HS-5 (cell line): Measurements from ENCODE around the gene TBC1D22A.
A peak's percentile ranks its signal among the peaks of the same experiment; 100 is the strongest.

Source experiments
- DNase-seq: peaks from one replicate; pipeline ENCODE4 v3.0.0-alpha.2; 2012; ENCODE audit warnings: low read depth

TBC1D22A gene

DNA sequence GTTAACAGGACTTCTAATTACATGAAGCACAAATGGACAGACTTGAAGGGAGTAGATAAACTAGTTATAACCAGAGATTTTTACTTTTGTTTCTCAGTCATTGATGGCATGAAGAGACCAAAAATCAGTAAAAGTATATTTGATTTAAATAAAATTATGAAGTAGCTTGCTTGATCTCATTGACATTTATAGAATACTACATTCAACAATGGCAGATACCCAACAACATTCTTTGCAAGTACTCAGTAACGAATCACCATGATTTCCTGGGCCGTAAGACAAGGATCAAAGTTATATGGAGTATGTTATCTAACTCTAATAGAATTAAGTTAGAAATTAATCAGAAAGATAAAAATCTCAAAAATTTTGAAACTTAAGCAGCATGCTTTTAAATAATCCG is 317.6 kb downstream of the TBC1D22A start:
- DNase-seq: no peak

- DNase-seq: no peak
Measured at GRCh38 chr22:47082505-47082904, 320.1 kb downstream of the TBC1D22A start.

GRCh38 chr22:47083379-47083986 is 321.0 kb downstream of the TBC1D22A start:
- DNase-seq: no peak

GRCh38 chr22:47084226-47084625 is 321.8 kb downstream of the TBC1D22A start:
- DNase-seq: no peak

- no peak for DNase-seq
Measured at GRCh38 chr22:47086596-47087248, 324.3 kb downstream of the TBC1D22A start.

GRCh38 chr22:47088480-47089158 is 326.2 kb downstream of the TBC1D22A start:
- DNase-seq: no peak

DNA sequence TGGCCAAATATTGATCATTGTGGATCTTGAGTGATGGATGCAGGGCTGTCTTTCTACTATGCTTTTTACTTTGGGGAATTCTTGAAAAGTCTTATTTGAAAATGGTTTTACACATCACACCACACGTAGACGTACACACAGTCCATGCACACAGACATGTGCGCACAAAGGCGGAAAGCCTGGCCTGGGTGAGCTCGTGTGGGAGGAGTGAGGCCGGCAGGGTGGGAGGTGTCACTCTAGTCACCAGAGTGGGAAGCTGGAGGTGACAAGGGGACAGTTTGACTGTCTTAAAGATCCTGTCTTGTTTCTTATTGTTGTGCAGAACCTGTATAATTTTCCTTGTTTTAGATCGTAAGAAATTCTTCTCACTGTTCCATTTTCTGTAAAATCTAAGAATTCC is 326.9 kb downstream of the TBC1D22A start:
- DNase-seq: no peak

DNA sequence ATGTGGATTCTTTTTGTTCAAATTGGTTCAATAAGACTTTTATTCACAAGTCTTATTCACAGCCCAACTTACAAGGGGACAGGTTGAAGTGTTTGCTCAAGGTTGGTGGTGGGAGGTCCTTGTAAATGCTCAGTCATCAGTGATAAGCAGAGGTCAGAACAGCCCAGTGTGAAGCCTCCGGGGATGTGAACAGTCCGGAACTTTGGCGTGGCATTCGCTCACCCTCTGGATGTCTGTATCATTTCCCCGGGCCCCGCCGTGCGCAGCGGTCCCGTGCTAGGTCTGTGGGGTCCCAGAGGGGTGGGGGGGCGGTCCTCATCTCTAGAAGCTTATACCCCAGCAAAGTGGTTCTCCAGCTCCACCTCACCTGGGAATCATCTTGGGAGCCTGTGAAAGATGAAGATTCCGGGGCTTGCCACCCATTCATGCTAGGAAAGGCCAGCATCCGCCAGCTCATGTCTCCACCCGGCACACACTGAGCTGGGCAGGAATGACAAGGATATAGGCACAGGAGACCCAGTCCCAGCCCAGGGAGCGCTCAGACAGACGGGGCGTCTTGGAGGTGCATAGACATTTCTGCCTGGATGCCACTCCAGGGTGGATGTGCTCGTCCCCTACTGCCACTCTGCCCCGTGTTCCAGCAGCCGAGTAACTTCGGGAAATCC is 327.5 kb downstream of the TBC1D22A start:
- no peak for DNase-seq

DNA sequence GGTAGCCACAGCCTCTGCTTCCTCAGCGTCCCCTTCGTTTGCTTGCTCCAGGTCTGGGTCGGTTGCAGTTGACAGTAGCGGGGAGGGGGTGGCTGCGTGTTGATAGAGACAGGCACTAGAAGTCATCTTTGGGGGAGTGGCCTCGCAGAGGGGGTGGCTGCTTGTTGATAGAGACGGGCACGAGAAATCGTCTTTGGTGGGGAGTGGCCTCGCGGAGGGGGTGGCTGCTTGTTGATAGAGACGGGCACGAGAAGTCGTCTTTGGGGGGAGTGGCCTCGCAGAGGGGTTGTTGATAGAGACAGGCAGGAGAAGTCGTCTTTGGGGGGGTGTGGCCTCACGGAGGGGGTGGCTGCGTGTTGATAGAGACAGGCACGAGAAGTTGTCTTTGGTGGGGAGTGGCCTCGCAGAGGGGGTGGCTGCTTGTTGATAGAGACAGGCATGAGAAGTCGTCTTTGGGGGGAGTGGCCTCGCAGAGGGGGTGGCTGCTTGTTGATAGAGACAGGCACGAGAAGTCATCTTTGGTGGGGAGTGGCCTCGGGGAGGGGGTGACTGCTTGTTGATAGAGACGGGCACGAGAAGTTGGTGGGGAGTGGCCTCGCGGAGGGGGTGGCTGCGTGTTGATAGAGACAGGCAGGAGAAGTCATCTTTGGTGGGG is 328.3 kb downstream of the TBC1D22A start:
- no peak for DNase-seq

DNA sequence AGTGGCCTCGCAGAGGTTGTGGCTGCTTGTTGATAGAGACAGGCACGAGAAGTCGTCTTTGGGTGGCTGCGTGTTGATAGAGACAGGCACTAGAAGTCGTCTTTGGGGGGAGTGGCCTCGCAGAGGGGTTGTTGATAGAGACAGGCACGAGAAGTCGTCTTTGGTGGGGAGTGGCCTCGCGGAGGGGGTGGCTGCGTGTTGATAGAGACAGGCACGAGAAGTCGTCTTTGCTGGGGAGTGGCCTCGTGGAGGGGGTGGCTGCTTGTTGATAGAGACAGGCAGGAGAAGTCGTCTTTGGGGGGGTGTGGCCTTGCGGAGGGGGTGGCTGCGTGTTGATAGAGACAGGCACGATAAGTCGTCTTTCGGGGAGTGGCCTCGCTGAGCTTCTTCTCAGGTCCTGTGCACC is 328.8 kb downstream of the TBC1D22A start:
- DNase-seq: no peak

GRCh38 chr22:47091921-47092700 is 329.7 kb downstream of the TBC1D22A start:
- no peak for DNase-seq

DNA sequence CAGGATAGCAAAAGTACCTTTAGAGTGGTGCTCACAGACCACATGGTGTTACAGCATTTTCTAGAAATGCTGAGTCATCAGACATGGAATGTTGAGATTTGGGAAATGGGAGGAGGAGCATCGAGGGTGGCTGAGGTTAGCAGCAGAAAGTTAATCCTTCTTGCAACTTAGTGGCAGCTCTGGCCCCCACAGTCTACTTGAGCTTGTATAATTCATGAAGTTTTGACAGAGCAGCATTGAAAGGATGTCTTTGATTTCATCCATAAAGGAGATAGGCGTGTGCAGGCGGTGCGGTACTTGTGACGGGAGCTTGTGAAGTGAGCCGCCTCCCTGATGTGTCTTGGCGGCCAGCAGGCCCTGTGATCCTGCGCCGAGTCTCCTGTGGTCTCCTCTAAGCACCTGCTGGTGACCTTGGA is 330.5 kb downstream of the TBC1D22A start:
- peak; percentile 3 for DNase-seq

GRCh38 chr22:47093720-47094119 is 331.3 kb downstream of the TBC1D22A start:
- no peak for DNase-seq

DNA sequence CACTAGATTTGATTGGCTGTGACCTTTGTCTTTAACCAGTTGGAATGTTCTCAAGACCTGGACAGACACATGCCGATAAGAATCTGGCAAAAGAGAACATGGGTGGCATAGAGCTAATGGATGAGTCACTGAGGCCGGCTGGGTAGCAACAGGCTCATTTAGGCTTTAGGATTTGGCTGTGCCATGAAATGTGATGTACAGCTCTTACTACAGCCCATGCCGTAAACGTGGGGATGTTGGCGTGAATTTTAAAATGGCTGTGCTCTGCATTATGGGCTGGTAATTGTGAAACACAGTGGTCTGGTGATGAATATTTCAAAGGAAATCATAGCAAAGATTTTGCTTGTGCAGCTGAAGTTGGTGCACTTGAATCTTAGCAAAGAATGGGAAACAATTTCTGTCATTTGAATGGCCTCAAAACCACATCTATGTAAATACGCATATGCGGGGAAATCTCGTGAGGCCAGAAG is 332.4 kb downstream of the TBC1D22A start:
- DNase-seq: peak; percentile 9

GRCh38 chr22:47095395-47096122 is 333.1 kb downstream of the TBC1D22A start:
- no peak for DNase-seq

- DNase-seq: no peak
Measured at GRCh38 chr22:47098121-47098520, 335.7 kb downstream of the TBC1D22A start.

- no peak for DNase-seq
Measured at GRCh38 chr22:47098554-47098953, 336.1 kb downstream of the TBC1D22A start.

GRCh38 chr22:47100019-47100418 is 337.6 kb downstream of the TBC1D22A start:
- DNase-seq: no peak

DNA sequence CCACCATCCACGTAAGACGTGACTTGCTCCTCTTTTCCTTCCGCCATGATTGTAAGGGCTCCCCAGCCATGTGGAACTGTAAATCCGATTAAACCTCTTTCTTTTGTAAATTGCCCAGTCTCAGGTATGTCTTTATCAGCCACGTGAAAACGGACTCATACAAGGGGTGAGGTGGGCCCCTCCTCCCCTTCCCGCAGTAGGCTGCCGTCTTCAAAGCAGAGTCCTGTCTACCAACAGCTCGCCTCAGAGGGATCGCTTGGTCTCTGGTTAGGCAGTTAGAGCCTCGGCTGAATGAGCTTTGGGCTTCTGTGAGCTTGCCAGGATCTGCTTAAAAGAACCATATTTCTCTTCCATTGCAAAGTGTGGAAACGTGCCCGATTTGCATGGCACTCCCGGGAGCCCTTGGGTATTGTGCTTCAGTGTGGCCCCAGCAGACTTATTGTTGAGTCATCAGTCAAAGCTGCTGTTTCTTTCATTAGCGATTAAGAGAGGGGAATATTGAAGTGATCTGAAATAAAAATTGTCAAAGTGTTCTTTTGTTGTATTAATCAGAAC is 338.3 kb downstream of the TBC1D22A start:
- no peak for DNase-seq

DNA sequence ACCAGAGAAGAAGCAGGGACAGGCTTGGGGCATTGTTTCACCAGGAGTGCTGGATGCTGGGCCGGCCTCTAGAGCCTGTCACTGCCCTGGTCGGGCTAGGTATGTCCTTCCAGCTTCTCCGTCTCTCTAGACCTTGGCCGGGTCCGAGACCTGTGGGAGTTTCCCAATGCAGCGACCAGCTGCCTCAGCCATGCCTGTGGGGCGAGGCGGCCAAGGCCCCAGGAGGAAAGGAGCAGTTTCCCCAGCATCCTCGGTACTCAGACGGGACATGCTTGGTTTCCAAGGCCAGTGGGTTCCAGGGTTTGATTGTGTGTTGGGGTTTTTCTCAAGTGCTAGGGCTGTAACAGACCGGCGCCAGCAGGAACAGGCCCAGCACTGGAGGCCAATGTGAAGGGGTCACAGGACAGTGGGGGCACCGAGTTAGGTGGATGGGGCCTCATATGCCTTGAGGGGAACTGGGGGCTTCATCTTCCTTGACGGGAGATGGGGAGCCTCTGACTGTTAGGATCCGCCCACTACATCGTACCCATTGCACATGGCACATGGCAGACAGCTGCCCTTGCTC is 339.0 kb downstream of the TBC1D22A start:
- no peak for DNase-seq
